ENCODE data around the gene MDM2. TPM values are rescaled to one million over a fixed set of nuclear protein-coding genes. Genes with fewer than 3 reads are reported as not detected.

MDM2 gene
- total and polyA plus RNA-seq, 2 of the 13 experiments (the other 11 are each of a cell fraction or from before 2014, with no cell fraction given) = 29.3 to 314 TPM

- TF ChIP-seq RBM22 (optimal IDR thresholded peaks at IDR 0.05; ENCODE audit: low read length) (peak; percentile 83), YEATS2 (CRISPR knock-in tag; IDR thresholded peaks at IDR 0.05; ENCODE audit: borderline replicate concordance) (no peak), DR1 (CRISPR knock-in tag; IDR thresholded peaks at IDR 0.05) (no peak), POLR2G (IDR thresholded peaks at IDR 0.05; ENCODE audit: low read depth, low read length) (peak; percentile 43; the same call in 1 of the 2 replicates), MXD3 (CRISPR knock-in tag; IDR thresholded peaks at IDR 0.05) (no peak), HMG20A (CRISPR knock-in tag; IDR thresholded peaks at IDR 0.05; ENCODE audit: borderline replicate concordance) (no peak), ZNF20 (CRISPR knock-in tag; IDR thresholded peaks at IDR 0.05) (no peak), PCBP2 (optimal IDR thresholded peaks at IDR 0.05; ENCODE audit: low read depth, low read length, poor library complexity, severe bottlenecking) (no peak), ZNF441 (CRISPR knock-in tag; IDR thresholded peaks at IDR 0.05; ENCODE audit: borderline replicate concordance) (no peak), NKX3-1 (CRISPR knock-in tag; IDR thresholded peaks at IDR 0.05) (peak; percentile 20; the same call in 1 of the 2 replicates), SSRP1 (CRISPR knock-in tag; IDR thresholded peaks at IDR 0.05) (peak; percentile 61; the same call in 1 of the 2 replicates), SOX6 (IDR thresholded peaks at IDR 0.05) (no peak), SOX6 (CRISPR knock-in tag; IDR thresholded peaks at IDR 0.05) (no peak), RFX3 (CRISPR knock-in tag; IDR thresholded peaks at IDR 0.05) (no peak), ZNF781 (CRISPR knock-in tag; IDR thresholded peaks at IDR 0.05; ENCODE audit: borderline replicate concordance, not compliant biosample characterization) (no peak), ZNF564 (CRISPR knock-in tag; IDR thresholded peaks at IDR 0.05) (no peak)
- TF ChIP-seq, protein P1, sequence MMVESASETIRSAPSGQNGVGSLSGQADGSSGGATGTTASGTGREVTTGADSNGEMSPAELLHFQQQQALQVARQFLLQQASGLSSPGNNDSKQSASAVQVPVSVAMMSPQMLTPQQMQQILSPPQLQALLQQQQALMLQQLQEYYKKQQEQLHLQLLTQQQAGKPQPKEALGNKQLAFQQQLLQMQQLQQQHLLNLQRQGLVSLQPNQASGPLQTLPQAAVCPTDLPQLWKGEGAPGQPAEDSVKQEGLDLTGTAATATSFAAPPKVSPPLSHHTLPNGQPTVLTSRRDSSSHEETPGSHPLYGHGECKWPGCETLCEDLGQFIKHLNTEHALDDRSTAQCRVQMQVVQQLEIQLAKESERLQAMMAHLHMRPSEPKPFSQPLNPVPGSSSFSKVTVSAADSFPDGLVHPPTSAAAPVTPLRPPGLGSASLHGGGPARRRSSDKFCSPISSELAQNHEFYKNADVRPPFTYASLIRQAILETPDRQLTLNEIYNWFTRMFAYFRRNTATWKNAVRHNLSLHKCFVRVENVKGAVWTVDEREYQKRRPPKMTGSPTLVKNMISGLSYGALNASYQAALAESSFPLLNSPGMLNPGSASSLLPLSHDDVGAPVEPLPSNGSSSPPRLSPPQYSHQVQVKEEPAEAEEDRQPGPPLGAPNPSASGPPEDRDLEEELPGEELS (CRISPR knock-in tag; IDR thresholded peaks at IDR 0.05) = no peak
- TF ChIP-seq, protein P2, sequence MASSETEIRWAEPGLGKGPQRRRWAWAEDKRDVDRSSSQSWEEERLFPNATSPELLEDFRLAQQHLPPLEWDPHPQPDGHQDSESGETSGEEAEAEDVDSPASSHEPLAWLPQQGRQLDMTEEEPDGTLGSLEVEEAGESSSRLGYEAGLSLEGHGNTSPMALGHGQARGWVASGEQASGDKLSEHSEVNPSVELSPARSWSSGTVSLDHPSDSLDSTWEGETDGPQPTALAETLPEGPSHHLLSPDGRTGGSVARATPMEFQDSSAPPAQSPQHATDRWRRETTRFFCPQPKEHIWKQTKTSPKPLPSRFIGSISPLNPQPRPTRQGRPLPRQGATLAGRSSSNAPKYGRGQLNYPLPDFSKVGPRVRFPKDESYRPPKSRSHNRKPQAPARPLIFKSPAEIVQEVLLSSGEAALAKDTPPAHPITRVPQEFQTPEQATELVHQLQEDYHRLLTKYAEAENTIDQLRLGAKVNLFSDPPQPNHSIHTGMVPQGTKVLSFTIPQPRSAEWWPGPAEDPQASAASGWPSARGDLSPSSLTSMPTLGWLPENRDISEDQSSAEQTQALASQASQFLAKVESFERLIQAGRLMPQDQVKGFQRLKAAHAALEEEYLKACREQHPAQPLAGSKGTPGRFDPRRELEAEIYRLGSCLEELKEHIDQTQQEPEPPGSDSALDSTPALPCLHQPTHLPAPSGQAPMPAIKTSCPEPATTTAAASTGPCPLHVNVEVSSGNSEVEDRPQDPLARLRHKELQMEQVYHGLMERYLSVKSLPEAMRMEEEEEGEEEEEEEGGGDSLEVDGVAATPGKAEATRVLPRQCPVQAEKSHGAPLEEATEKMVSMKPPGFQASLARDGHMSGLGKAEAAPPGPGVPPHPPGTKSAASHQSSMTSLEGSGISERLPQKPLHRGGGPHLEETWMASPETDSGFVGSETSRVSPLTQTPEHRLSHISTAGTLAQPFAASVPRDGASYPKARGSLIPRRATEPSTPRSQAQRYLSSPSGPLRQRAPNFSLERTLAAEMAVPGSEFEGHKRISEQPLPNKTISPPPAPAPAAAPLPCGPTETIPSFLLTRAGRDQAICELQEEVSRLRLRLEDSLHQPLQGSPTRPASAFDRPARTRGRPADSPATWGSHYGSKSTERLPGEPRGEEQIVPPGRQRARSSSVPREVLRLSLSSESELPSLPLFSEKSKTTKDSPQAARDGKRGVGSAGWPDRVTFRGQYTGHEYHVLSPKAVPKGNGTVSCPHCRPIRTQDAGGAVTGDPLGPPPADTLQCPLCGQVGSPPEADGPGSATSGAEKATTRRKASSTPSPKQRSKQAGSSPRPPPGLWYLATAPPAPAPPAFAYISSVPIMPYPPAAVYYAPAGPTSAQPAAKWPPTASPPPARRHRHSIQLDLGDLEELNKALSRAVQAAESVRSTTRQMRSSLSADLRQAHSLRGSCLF (CRISPR knock-in tag; IDR thresholded peaks at IDR 0.05; ENCODE audit: borderline replicate concordance) = peak; percentile 55; the same call in 1 of the 2 replicates
Measured at GRCh38 chr12:68839183-68840147, 31.5 kb downstream of the MDM2 start (continued).

Data from HepG2 (cell line).